CD1c-positive myeloid dendritic cell (primary cell): ENCODE measurements around the gene EXOG.

ENCODE experiments used
- DNase-seq: peaks from one replicate; pipeline ENCODE4 v3.0.0-alpha.2; 2016; ENCODE audit errors: extremely low spot score

Gene EXOG

GRCh38 chr3:38545550-38545949 is 49.4 kb downstream of the EXOG start:
- no peak for DNase-seq

- no peak for DNase-seq
Measured at GRCh38 chr3:38545983-38546382, 49.8 kb downstream of the EXOG start.

GRCh38 chr3:38548154-38548931 is 52.2 kb downstream of the EXOG start:
- no peak for DNase-seq

DNA sequence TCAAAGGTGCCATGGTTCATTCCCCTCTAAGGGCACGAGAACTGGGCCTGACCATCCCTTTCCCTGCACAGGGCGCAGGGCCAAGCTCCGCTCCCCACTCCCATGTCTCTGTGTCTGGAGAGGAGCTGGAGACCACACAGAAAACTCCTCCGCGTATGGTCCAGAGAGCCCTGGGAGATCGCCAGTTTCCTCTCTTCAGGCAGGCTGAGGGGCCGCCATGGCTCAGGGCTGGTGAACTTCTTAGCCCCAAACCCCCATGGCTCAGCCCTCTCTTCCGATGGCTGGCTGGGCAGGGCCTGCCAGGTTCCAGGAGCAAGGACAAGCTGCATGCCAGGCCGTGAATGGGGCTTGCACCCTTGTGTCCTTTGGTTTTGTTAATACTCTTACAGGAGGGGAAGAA is 52.9 kb downstream of the EXOG start:
- DNase-seq, result no peak

- no peak for DNase-seq
Measured at GRCh38 chr3:38549486-38549885, 53.3 kb downstream of the EXOG start.

DNA sequence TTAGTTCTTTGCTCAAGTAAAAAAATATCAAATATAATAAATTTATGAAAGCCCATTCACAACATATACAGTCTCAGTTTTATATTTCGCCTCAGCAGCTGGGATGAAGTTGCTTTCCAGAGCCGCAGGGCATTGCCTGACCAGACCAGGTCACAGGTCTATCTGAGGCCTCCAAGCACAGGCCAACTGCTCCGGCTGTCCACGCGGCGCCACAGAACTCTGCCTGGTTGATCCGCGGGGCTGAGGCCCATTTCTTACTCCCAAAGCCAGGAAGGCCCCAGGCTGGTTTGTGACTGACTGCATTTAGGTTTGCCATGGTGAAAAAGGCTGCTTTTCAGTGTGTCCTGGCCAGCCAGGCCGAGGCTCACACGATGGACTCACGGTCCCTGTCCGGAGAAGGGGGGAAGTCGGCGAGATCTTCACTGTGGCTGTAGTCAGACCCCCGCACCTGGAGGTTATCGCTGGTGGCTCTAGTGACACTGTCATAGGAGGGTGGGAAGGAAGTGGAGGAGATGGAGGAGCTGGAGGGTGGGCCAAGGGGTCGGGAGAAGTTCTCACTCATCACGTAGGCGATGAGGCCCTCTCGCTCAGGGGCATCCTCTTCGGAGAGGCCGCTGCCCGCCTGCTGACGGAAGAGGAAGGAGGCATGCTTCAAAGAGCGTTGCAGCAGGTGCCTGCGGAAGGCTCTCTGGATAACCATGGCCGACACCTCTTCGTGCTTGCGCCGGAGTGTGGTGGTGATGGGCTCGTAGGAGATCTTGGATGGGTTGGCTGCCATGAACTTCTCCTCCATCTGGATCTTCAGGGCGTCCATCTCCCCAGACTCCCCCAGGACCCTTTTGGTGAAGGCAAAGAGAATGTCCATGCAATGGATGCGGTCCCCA is 54.1 kb downstream of the EXOG start:
- no peak for DNase-seq

GRCh38 chr3:38551026-38551832 is 55.1 kb downstream of the EXOG start:
- DNase-seq, result no peak

GRCh38 chr3:38552364-38552763 is 56.2 kb downstream of the EXOG start:
- no peak for DNase-seq

DNA sequence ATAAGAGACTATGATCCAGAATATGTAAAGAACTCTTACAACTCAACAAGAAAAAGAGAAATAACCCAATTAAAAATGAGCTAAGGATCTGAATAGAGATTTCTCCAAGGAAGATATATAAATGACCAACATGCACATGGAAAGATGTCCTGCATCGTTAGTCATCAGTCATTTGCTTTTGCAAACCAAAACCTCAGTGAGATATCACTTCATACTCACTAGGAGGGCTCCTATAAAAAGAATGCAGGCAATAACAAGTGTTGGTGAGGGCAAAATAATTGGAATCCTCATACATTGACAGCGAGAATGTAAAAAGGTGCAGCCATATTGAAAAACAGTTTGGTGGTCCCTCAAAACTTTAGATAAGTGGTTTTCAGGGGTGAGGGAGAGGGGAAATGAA is 56.9 kb downstream of the EXOG start:
- DNase-seq, result no peak

- DNase-seq, result no peak
Measured at GRCh38 chr3:38554127-38554827, 58.1 kb downstream of the EXOG start.

DNA sequence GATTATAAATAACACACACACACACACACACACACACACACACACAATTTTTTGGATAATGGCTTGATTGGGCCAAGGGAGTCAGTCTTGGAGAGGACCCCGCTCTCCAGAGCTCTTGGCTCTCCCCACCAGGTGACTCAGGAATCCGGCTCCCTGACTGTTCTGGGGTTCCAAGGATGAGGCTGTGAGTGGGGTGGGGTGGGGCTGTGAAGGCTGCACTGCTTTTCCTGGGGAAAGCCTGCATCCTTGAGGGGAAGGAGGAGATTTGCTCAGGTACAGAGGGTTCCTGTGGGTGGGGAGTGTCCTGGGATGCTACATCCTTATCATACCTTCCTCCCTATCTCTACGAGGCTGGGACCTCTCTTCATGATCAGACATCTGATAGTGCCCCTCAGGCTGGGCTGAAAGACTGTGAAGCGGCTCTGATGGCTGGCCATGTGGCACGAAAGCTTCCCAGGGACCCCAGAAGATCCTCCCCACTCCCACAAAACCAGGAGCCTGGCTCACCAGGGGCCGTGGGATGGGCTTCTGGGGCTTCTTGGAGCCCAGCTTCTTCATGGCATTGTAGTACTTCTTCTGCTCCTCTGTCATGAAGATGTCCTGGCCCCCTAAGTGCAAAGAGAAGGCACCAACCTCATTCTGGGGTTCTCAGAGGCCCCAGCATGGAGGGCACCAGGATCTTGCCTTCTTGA is 59.2 kb downstream of the EXOG start:
- DNase-seq, result no peak

DNA sequence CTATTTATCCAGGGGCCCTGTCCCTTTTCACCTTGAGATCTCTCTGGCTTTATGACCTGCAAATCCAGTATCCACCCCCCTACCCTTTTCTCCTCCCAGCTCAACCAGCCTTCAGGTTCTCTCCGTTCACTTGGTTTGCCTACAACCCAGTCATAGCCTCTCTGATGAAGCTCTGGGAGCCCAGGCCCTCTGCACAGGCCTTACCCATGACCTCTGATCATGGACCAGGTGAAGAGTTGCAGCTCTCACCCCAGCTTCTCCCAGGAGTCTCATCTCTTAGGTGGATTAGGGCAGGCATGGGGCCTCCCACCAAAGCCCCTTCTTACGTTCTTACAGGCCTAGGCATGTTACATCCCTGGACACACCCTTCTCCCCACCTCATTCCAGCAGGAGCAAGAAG is 59.8 kb downstream of the EXOG start:
- DNase-seq, result no peak

DNA sequence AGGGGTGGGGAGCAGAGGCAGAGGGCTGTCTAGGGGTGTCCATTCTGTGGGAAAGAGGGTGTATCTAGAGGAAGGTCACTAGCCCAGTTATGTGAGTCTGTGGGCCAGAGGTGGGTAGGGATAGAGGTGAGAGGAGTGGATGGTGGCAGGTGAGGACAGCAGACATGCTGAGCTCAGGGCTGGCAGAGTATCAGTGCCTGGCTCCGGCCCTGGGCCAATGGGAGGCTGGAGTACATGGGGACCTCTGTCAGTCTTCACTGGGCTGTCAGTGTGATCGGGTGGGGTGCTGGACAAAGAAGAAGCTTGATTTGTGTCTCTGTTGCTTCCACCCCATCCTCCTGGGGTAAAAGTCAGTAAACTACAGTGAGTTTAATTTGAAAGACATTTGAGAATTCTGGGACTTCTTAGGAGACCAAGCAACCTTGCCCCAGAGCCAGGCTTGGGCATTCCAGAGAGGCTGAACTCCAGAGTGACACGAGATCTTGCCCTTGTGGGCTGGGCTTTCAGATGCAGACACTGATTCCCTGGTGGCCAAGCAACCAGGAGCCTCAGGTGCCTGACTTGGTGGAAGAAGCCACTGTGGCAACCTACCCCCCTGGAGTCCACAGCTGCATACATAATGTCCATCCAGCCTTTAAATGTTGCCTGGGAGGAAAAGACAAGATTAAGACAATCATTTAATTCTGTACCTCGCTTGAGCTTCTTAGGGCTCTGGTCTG is 60.7 kb downstream of the EXOG start:
- DNase-seq, result no peak

DNA sequence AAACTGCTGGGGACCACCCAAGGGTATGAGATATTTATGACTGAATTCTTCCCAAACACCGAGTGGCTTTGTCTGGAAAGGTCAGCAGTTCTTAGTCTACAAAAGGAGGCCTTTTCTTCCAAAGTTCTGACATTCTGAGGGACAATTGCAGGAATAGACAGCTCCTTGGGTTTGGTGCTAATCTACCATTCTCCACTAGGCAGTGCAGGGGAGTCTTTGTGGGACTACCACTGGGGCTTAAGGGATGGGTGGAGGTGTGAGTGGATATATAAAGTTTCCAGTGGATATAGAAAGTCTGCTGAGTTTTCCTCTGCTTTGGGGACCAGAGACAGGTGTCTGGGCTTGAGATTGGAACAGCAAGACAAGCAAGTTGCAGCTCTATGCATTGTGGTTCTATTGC is 62.7 kb downstream of the EXOG start:
- no peak for DNase-seq

DNA sequence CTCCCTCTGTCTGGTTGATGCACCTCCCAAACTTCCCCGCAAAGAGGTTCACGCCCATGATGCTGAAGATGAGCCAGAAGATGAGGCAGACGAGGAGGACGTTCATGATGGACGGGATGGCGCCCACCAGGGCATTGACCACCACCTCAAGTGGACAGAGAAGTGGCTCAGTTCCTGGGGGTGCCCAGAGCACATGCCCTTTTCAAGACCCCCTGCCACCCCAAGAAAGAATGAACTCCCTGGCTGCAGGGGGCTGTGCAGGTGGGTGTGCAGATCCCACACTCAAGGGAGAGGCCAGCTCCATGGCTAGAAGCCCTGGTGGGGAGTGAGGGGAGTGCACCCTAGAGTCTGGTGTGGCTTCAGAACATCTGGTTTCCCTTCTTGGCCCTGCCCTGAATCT is 64.1 kb downstream of the EXOG start:
- no peak for DNase-seq

- DNase-seq, result no peak
Measured at GRCh38 chr3:38560996-38561717, 65.0 kb downstream of the EXOG start.

DNA sequence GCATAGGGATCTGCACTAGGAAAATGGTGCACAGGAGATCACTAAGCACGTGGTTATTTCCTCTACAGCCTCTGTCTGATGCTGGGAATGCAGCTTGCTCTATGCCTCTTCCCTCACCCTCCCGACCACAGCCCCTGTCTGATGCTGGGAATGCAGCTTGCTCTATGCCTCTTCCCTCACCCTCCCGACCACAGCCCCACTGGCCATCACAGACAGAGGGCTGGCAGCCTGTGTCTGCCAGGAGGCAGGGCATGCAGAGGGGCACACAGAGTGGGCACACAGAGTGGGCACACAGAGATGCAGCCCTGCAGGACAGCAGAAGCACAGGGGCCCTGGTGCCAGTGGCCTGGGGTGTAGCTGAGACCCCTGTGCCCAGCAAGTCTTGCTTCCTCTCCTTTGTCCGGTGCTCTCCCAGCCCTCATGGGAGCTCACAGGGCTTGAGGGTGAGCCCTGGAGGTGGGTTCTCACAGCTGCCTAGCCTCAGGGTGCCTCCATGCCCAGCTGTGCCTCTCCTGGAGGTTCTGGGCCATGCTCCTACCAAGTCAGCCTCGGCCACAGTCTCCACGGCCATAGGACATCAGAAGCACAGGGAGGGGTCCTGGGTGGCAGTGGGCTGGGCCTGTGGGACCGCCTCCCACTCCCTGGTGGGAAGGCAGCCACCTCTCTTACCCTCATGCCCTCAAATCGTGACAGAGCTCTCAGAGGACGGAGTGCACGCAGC is 65.8 kb downstream of the EXOG start:
- DNase-seq, result no peak

GRCh38 chr3:38562467-38562925 is 66.4 kb downstream of the EXOG start:
- DNase-seq, result no peak
